ENCODE data around the gene MYCBP. TPM values are rescaled to one million over a fixed set of nuclear protein-coding genes. Genes with fewer than 3 reads are reported as not detected.
"Not testable (repeated sequence)": the region's sequence is repeated elsewhere in the genome, so short reads cannot be mapped to it uniquely, and the experiment has no call there.

MYCBP gene
- total RNA-seq, 1 experiment from 2014 or later, result 17.4 TPM

DNA sequence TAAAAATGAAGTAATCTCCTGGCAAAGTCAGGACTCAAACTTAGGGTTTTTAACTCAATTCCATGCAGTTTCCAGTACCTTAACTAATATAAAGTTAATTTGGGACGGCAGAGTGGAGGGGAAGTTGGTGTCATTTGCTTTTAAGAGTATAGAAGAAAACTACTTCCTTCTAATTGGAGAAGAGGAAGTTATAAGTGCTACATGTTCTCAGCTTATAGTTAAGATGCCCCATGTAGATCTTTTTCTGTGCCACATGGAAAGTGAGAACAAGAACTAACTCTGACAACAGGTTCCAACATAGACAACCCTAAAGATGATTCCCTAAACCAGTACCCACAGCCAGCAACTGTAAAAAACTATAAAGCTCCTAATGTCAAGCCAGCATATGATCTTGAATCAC is 25.1 kb downstream of the MYCBP start:
- H3K4me3 ChIP-seq (ENCODE audit: low read depth in 2 of 2, low read length in 2 of 2), result no peak overlapping the region
- no peaks in the 10 kb centered on the region for H3K27me3 ChIP-seq (ENCODE audit: control insufficient read depth, insufficient read depth, low read length)
- BruUV-seq (replicated peaks), result no TSS peak
- no peaks in the 10 kb centered on the region for H3K9me3 ChIP-seq (ENCODE audit: control insufficient read depth, insufficient read depth, low read depth, low read length)
- no peak overlapping the region for H3K27ac ChIP-seq (ENCODE audit: low read length)
- TF ChIP-seq SIN3A (IDR thresholded peaks at IDR 0.05; ENCODE audit: borderline replicate concordance, insufficient read depth, low read depth, low read length), result no peak
- TF ChIP-seq POLR2AphosphoS5 (IDR thresholded peaks at IDR 0.05; ENCODE audit: low read depth, low read length), result no peak
- TF ChIP-seq, protein P1, sequence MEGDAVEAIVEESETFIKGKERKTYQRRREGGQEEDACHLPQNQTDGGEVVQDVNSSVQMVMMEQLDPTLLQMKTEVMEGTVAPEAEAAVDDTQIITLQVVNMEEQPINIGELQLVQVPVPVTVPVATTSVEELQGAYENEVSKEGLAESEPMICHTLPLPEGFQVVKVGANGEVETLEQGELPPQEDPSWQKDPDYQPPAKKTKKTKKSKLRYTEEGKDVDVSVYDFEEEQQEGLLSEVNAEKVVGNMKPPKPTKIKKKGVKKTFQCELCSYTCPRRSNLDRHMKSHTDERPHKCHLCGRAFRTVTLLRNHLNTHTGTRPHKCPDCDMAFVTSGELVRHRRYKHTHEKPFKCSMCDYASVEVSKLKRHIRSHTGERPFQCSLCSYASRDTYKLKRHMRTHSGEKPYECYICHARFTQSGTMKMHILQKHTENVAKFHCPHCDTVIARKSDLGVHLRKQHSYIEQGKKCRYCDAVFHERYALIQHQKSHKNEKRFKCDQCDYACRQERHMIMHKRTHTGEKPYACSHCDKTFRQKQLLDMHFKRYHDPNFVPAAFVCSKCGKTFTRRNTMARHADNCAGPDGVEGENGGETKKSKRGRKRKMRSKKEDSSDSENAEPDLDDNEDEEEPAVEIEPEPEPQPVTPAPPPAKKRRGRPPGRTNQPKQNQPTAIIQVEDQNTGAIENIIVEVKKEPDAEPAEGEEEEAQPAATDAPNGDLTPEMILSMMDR (IDR thresholded peaks at IDR 0.05), result no peak
- TF ChIP-seq, protein P2, sequence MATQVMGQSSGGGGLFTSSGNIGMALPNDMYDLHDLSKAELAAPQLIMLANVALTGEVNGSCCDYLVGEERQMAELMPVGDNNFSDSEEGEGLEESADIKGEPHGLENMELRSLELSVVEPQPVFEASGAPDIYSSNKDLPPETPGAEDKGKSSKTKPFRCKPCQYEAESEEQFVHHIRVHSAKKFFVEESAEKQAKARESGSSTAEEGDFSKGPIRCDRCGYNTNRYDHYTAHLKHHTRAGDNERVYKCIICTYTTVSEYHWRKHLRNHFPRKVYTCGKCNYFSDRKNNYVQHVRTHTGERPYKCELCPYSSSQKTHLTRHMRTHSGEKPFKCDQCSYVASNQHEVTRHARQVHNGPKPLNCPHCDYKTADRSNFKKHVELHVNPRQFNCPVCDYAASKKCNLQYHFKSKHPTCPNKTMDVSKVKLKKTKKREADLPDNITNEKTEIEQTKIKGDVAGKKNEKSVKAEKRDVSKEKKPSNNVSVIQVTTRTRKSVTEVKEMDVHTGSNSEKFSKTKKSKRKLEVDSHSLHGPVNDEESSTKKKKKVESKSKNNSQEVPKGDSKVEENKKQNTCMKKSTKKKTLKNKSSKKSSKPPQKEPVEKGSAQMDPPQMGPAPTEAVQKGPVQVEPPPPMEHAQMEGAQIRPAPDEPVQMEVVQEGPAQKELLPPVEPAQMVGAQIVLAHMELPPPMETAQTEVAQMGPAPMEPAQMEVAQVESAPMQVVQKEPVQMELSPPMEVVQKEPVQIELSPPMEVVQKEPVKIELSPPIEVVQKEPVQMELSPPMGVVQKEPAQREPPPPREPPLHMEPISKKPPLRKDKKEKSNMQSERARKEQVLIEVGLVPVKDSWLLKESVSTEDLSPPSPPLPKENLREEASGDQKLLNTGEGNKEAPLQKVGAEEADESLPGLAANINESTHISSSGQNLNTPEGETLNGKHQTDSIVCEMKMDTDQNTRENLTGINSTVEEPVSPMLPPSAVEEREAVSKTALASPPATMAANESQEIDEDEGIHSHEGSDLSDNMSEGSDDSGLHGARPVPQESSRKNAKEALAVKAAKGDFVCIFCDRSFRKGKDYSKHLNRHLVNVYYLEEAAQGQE (IDR thresholded peaks at IDR 0.05; ENCODE audit: insufficient read depth in 1 of 2, low read depth in 2 of 2, low read length in 1 of 2), result no peak
- TF ChIP-seq TCF7L2 (IDR thresholded peaks at IDR 0.05; ENCODE audit: low read depth, low read length), result no peak
- intact Hi-C loops (cut with micrococcal nuclease; ENCODE audit: unreplicated experiment), result no loop called here
- in situ Hi-C loops (cut with HindIII; ENCODE audit: low pct_unique_long_range_greater_than_20kb, low sequenced_read_pairs), result no loop called here
- CTCF ChIA-PET, result no interaction called here
- H3K4me1 ChIP-seq (ENCODE audit: control insufficient read depth, insufficient read depth, low read length), result no peaks in the 10 kb centered on the region
- ATAC-seq (no peak), DNase-seq (ENCODE audit: low read depth, low spot score) (no peak)
- POLR2A ChIA-PET, result interaction anchor here (0.6 kb wide), 1 partner anchor 23 kb away, joined by 5 read pairs; no protein-coding TSS in a partner anchor
- H3K36me3 ChIP-seq (ENCODE audit: control insufficient read depth, insufficient read depth, low read length), result peaks cover 23% of the 10 kb centered on the region

DNA sequence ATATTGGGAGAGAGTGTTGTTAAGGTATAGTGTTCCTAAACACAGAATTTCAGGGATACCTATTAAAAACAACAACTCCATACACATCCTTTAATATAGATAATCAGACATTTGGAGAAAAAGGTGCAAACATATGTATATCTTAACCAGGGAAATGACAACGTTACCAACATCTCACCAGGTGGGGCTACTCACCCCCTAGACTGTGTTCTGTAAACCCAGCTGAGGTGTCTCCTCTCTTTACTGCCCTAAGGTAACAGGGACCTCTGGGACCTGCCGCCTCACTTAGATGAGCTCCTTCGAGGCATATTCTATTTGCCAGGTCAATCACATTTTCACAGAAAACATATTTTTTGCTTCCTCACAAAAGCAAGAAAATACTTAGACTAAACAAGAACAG is 26.9 kb downstream of the MYCBP start:
- Histone ChIP-seq H3K36me3 (ENCODE audit: control insufficient read depth, insufficient read depth, low read length) (peaks cover 8% of the 10 kb centered on the region), H3K27me3 (ENCODE audit: control insufficient read depth, insufficient read depth, low read length) (no peaks in the 10 kb centered on the region), H3K4me3 (ENCODE audit: low read depth in 2 of 2, low read length in 2 of 2) (no peak overlapping the region), H3K9me3 (ENCODE audit: control insufficient read depth, insufficient read depth, low read depth, low read length) (no peaks in the 10 kb centered on the region), H3K4me1 (ENCODE audit: control insufficient read depth, insufficient read depth, low read length) (no peaks in the 10 kb centered on the region), H3K27ac (ENCODE audit: low read length) (no peak overlapping the region)
- POLR2A ChIA-PET, result no interaction called here
- no TSS peak for BruUV-seq (replicated peaks)
- intact Hi-C loops (cut with micrococcal nuclease; ENCODE audit: unreplicated experiment) (no loop called here), in situ Hi-C loops (cut with HindIII; ENCODE audit: low pct_unique_long_range_greater_than_20kb, low sequenced_read_pairs) (no loop called here)
- ATAC-seq, result no peak
- no peak for DNase-seq (ENCODE audit: low read depth, low spot score)
- TF ChIP-seq SIN3A (IDR thresholded peaks at IDR 0.05; ENCODE audit: borderline replicate concordance, insufficient read depth, low read depth, low read length), result no peak
- no peak for TF ChIP-seq TCF7L2 (IDR thresholded peaks at IDR 0.05; ENCODE audit: low read depth, low read length)
- TF ChIP-seq, protein P1 (IDR thresholded peaks at IDR 0.05), result no peak
- no peak for TF ChIP-seq POLR2AphosphoS5 (IDR thresholded peaks at IDR 0.05; ENCODE audit: low read depth, low read length)
- TF ChIP-seq, protein P2 (IDR thresholded peaks at IDR 0.05; ENCODE audit: insufficient read depth in 1 of 2, low read depth in 2 of 2, low read length in 1 of 2), result no peak
- CTCF ChIA-PET, result no interaction called here

DNA sequence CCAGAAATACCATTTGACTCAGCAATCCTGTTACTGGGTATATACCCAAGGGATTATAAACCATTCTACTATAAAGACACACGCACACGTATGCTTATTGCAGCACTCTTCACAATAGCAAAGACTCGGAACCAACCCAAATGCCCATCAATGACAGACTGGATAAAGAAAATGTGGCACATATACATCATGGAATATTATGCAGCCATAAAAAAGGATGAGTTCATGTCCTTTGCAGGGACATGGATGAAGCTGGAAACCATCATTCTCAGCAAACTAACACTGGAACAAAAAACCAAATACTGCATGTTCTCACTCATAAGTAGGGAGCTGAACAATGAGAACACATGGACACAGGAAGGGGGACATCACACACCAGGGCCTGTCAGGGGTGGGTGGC is 28.1 kb downstream of the MYCBP start:
- H3K4me1 ChIP-seq (ENCODE audit: control insufficient read depth, insufficient read depth, low read length); H3K27ac ChIP-seq (ENCODE audit: low read length); BruUV-seq (replicated peaks); DNase-seq (ENCODE audit: low read depth, low spot score); in situ Hi-C loops (cut with HindIII; ENCODE audit: low pct_unique_long_range_greater_than_20kb, low sequenced_read_pairs); POLR2A ChIA-PET; ATAC-seq; intact Hi-C loops (cut with micrococcal nuclease; ENCODE audit: unreplicated experiment); H3K27me3 ChIP-seq (ENCODE audit: control insufficient read depth, insufficient read depth, low read length); H3K9me3 ChIP-seq (ENCODE audit: control insufficient read depth, insufficient read depth, low read depth, low read length); H3K4me3 ChIP-seq (ENCODE audit: low read depth in 2 of 2, low read length in 2 of 2); CTCF ChIA-PET: not testable (repeated sequence)
- peaks cover 12% of the 10 kb centered on the region for H3K36me3 ChIP-seq (ENCODE audit: control insufficient read depth, insufficient read depth, low read length)
